ENCODE results near the gene KBTBD12.

- no peak for TF ChIP-seq SPI1 (IDR thresholded peaks at IDR 0.05; ENCODE audit: low read depth, low read length)
- no peak for TF ChIP-seq POLR2A (IDR thresholded peaks at IDR 0.05; ENCODE audit: low read depth, low read length)
- TF ChIP-seq POLR2AphosphoS5 (IDR thresholded peaks at IDR 0.05; ENCODE audit: low read depth, low read length), result no peak
- no peak for TF ChIP-seq TAF1 (IDR thresholded peaks at IDR 0.05; ENCODE audit: low read depth, low read length)
Observed at GRCh38 chr3:127982155-127982554, 67.1 kb downstream of the KBTBD12 start.

All from GM12891 (cell line).